OCI-LY3 (cell line): ENCODE data around the gene TSPEAR.

Experiments
- H2AFZ ChIP-seq: fragments of 200-600, 300-600 bp; shearing (Covaris generic); 2 replicates; pipeline ENCODE4 v1.6.0; 2014; ENCODE audit warnings: antibody characterized with exemption, low read depth, low read length
- H3K27ac ChIP-seq: fragments of 200-600, 300-600 bp; sonication (generic); 2 replicates; pipeline ENCODE4 v1.5.1; 2014; ENCODE audit warnings: mild to moderate bottlenecking, low read length, moderate library complexity, mixed read lengths
- H3K27me3 ChIP-seq: fragments of 200-600, 300-600 bp; sonication (generic); 2 replicates; pipeline ENCODE4 v1.6.1; 2014; ENCODE audit warnings: low read depth, low read length, mixed read lengths
- H3K36me3 ChIP-seq: fragments of 200-600, 300-600 bp; sonication (generic); replicated peaks from 2 replicates; pipeline ENCODE3; 2014; ENCODE audit warnings: low read depth, low read length, mixed read lengths
- H3K4me1 ChIP-seq: fragments of 300-600, 200-600 bp; sonication (generic); 2 replicates; pipeline ENCODE4 v1.6.1; 2014; ENCODE audit warnings: low read length, mixed read lengths
- H3K4me2 ChIP-seq: fragments of 200-600, 300-600 bp; sonication (generic); 2 replicates; pipeline ENCODE4 v1.6.1; 2014; ENCODE audit warnings: low read length, mixed read lengths
- H3K4me3 ChIP-seq: fragments of 300-600, 200-600 bp; sonication (generic); 2 replicates; pipeline ENCODE4 v1.5.1; 2014; ENCODE audit warnings: antibody characterized with exemption, mild to moderate bottlenecking, low read length, moderate library complexity
- H3K79me2 ChIP-seq: fragments of 300-600, 200-600 bp; shearing (Covaris generic); 2 replicates; pipeline ENCODE4 v1.6.1; 2014; ENCODE audit warnings: mild to moderate bottlenecking, low read length, mixed read lengths
- H3K9ac ChIP-seq: fragments of 300-600, 200-600 bp; shearing (Covaris generic); 2 replicates; pipeline ENCODE4 v1.6.0; 2014; ENCODE audit warnings: mild to moderate bottlenecking, low read length, moderate library complexity
- H3K9me3 ChIP-seq: fragments of 200-600, 300-600 bp; shearing (Covaris generic); 2 replicates; pipeline ENCODE4 v1.6.1; 2014; ENCODE audit warnings: low read length, mixed read lengths; ENCODE audit not compliant: insufficient read depth
- H4K20me1 ChIP-seq: fragments of 200-600, 300-600 bp; sonication (generic); 2 replicates; pipeline ENCODE4 v1.6.1; 2016; ENCODE audit warnings: low read length, mixed read lengths; ENCODE audit not compliant: insufficient read depth
- EZH2phosphoT487 ChIP-seq: fragments of 200-600 bp; shearing (Covaris generic); IDR thresholded peaks from 2 replicates; pipeline ENCODE4 v1.6.1; 2018; ENCODE audit warnings: antibody characterized with exemption, mixed run types, low read depth
- TF ChIP-seq, protein P1 (sequence below): fragments of 200-600, 300-600 bp; sonication (generic); IDR thresholded peaks from 2 replicates; pipeline ENCODE4 v1.5.1; 2014; ENCODE audit warnings: antibody characterized with exemption, low read length, low read depth

TSPEAR gene

DNA sequence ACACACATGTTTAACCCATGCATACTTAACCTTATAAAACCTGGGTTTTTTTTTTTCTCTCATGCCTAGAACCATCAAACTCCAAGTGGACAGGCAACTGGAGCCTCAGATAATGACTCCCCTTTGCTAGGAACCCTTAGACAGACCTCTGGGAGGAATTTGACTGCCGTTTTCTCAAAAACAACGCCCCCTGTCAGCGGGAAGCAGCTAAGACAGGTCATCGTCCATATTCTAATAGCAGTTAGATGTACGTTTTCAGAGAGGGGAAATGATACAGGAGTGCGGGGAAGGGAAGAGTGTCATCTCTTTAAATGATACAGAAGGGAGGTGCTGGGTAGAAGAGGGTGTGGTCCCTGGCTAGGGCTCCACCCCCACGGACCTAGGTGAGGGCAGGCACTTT lies 221.4 kb downstream of the TSPEAR start:
- no peak overlapping the region for H2AFZ ChIP-seq
- no peak overlapping the region for H3K9ac ChIP-seq
- H3K9me3 ChIP-seq, result no peaks in the 10 kb centered on the region
- H3K4me3 ChIP-seq, result no peak overlapping the region
- TF ChIP-seq, protein P1, sequence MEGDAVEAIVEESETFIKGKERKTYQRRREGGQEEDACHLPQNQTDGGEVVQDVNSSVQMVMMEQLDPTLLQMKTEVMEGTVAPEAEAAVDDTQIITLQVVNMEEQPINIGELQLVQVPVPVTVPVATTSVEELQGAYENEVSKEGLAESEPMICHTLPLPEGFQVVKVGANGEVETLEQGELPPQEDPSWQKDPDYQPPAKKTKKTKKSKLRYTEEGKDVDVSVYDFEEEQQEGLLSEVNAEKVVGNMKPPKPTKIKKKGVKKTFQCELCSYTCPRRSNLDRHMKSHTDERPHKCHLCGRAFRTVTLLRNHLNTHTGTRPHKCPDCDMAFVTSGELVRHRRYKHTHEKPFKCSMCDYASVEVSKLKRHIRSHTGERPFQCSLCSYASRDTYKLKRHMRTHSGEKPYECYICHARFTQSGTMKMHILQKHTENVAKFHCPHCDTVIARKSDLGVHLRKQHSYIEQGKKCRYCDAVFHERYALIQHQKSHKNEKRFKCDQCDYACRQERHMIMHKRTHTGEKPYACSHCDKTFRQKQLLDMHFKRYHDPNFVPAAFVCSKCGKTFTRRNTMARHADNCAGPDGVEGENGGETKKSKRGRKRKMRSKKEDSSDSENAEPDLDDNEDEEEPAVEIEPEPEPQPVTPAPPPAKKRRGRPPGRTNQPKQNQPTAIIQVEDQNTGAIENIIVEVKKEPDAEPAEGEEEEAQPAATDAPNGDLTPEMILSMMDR, result peak; percentile 36
- no peak for TF ChIP-seq EZH2phosphoT487
- no peaks in the 10 kb centered on the region for H3K79me2 ChIP-seq
- no peaks in the 10 kb centered on the region for H3K4me1 ChIP-seq
- H3K27ac ChIP-seq, result no peak overlapping the region
- H3K36me3 ChIP-seq, result no peaks in the 10 kb centered on the region
- no peaks in the 10 kb centered on the region for H4K20me1 ChIP-seq
- H3K27me3 ChIP-seq, result no peaks in the 10 kb centered on the region
- no peak overlapping the region for H3K4me2 ChIP-seq

DNA sequence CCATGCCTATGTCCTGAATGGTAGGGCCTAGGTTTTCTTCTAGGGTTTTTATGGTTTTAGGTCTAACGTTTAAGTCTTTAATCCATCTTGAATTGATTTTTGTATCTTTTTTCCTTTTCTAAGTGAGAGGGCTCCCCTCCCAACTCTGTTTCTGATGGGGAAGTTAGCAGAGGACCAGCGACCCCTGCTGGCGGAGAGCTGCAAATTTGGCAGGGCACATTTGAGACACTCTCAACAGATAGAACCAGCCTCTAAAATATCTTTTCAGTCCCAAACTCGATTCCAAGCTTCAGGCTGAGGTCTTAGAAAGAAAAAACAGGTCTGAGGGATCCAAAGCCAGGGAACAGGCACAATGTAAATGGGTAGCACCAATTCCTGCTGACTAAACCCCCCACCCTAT lies 223.5 kb downstream of the TSPEAR start:
- TF ChIP-seq EZH2phosphoT487, result no peak
- TF ChIP-seq, protein P1, result peak; percentile 60
- Histone ChIP-seq H3K27me3 (no peaks in the 10 kb centered on the region), H3K4me2 (no peak overlapping the region), H4K20me1 (no peaks in the 10 kb centered on the region), H3K36me3 (no peaks in the 10 kb centered on the region), H3K9ac (no peak overlapping the region), H3K79me2 (no peaks in the 10 kb centered on the region), H2AFZ (no peak overlapping the region), H3K9me3 (no peaks in the 10 kb centered on the region), H3K27ac (no peak overlapping the region), H3K4me3 (no peak overlapping the region), H3K4me1 (no peaks in the 10 kb centered on the region)

DNA sequence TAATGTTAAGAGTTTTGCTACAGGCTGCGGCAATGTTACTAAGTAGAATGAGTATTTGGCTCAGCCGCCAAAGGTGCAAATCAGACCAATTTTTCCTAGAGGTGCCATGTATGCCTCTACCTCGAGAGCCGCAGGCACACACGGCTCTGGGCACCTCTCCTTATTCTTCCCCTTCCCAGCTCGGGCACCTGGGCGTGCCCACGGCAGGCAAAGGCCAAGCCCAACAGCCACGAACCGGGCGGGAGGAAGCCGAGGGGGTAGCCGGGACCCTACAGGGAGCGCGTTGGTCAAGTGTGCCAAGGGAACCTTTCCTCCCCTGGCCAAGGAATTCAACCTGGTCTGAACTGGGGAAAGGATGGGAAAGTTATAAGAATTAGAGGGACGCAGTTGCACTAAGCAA lies 225.1 kb downstream of the TSPEAR start:
- no peaks in the 10 kb centered on the region for H3K9me3 ChIP-seq
- no peak overlapping the region for H3K4me3 ChIP-seq
- no peaks in the 10 kb centered on the region for H3K36me3 ChIP-seq
- H3K9ac ChIP-seq, result no peak overlapping the region
- TF ChIP-seq, protein P1, result no peak
- TF ChIP-seq EZH2phosphoT487, result no peak
- no peaks in the 10 kb centered on the region for H3K27me3 ChIP-seq
- H4K20me1 ChIP-seq, result no peaks in the 10 kb centered on the region
- no peaks in the 10 kb centered on the region for H3K79me2 ChIP-seq
- no peak overlapping the region for H3K4me2 ChIP-seq
- no peak overlapping the region for H3K27ac ChIP-seq
- no peak overlapping the region for H2AFZ ChIP-seq
- H3K4me1 ChIP-seq, result no peaks in the 10 kb centered on the region

DNA sequence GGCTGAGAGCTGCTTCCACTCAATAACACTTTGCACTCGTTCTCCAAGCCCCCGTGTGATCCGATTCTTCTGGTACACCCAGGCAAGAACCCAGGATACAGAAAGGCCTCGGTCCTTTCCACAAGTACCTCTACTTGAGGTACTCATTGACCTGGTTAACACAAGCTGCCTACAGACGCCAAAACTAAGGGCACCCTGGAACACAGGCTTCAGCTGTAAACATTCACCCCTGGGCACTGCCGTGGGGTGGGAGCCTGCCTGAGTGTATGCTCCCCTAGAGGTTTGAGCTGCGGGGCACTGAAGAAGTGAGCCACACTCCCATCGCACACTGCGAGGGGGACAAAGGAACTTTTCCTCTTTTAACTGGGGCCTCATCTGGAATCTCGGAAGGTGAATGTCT lies 225.6 kb downstream of the TSPEAR start:
- Histone ChIP-seq H3K9ac (no peak overlapping the region), H3K4me3 (no peak overlapping the region), H3K9me3 (no peaks in the 10 kb centered on the region), H3K4me1 (no peaks in the 10 kb centered on the region), H3K27ac (no peak overlapping the region), H3K79me2 (no peaks in the 10 kb centered on the region), H3K36me3 (no peaks in the 10 kb centered on the region), H2AFZ (no peak overlapping the region), H3K27me3 (no peaks in the 10 kb centered on the region), H4K20me1 (no peaks in the 10 kb centered on the region), H3K4me2 (no peak overlapping the region)
- TF ChIP-seq, protein P1, result no peak
- TF ChIP-seq EZH2phosphoT487, result no peak
